Coronary artery (tissue), 2 donors: Measurements from ENCODE around the gene VAV2.

ENCODE experiments used
- DNase-seq: peaks from one replicate; pipeline ENCODE4 v3.0.0-alpha.2; 2017; ENCODE audit warnings: low spot score
- H3K27ac ChIP-seq, 2 donors: fragments of 200-600 bp; sonication (generic); one replicate each; pipeline ENCODE4 v1.5.1; 2016 to 2019
- H3K4me3 ChIP-seq: fragments of 200-600 bp; sonication (generic); 2 replicates; pipeline ENCODE4 v1.5.1; 2016; ENCODE audit warnings: mild to moderate bottlenecking, moderate library complexity
- TF ChIP-seq, protein P1 (sequence below): fragments of 200-600 bp; sonication (generic); IDR thresholded peaks from one replicate; pipeline ENCODE4 v1.5.1; 2019; ENCODE audit warnings: antibody characterized with exemption

The VAV2 gene

DNA sequence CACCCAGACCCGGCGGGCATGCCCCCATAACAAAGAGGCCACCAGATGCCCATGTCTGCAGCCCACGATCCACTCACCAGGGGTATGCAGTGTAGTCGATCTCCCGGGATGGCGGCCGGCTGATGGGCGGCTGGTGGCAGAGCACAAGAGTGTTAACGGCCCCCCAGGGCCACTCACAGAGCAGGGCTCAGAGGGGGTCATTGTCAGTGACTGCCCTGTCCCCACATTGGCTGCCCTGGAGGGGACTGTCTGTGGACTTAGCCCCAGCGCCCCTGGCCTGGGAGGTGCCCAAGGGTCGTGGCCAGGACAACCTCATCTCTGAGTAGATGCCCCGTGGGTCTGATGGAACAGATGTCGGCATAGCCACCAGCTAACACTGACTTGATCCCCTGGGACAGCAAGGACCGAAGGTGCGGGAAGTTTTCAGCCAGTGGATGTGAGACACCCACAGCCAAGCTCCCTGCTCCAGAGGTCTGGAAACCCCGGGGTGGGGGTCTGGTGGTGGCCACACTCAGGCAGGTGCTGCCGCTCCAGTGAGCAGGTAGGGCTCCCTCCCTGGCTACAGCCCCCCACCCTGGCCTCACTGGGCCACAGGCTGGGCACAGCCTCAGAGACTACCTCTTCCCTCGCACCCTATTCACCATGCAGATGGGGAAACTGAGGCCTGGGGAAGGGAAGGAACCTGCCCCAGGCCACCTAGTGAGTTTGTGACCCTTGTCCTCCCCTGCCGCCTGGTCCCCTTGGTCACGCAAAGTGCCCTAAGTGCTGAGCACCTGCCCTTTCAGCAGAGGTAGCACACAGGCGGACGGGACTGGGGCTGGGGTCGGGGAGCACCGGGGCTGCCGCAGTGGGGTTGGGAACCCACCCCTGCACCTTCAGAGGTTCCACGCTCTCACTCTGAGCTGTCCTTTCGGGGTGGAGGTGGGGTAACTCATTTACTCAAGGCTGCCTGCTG lies 215.9 kb downstream of the VAV2 start:
- no peak overlapping the region for H3K27ac ChIP-seq
- H3K4me3 ChIP-seq: no peak overlapping the region
- TF ChIP-seq, protein P1, sequence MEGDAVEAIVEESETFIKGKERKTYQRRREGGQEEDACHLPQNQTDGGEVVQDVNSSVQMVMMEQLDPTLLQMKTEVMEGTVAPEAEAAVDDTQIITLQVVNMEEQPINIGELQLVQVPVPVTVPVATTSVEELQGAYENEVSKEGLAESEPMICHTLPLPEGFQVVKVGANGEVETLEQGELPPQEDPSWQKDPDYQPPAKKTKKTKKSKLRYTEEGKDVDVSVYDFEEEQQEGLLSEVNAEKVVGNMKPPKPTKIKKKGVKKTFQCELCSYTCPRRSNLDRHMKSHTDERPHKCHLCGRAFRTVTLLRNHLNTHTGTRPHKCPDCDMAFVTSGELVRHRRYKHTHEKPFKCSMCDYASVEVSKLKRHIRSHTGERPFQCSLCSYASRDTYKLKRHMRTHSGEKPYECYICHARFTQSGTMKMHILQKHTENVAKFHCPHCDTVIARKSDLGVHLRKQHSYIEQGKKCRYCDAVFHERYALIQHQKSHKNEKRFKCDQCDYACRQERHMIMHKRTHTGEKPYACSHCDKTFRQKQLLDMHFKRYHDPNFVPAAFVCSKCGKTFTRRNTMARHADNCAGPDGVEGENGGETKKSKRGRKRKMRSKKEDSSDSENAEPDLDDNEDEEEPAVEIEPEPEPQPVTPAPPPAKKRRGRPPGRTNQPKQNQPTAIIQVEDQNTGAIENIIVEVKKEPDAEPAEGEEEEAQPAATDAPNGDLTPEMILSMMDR: no peak
- no peak for DNase-seq

DNA sequence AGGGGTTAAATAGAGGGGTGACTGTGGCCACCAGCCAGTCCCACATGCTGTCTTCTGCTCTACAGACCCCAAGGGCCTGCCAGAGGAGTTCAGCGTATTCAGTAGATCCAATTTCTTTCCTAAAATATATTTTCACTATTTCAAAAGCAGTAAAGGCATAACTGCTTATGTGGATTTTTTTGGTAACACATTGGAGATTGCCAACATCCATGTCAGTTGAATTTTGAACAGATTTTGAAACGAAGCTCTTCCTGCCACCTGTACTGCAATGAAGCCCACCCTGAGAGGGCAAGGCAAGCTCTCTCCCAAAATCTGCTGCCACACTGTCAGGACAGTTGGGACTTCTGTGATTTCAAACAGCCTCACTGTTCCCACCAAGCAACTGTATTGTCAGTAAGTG lies 216.8 kb downstream of the VAV2 start:
- no peak for DNase-seq

GRCh38 chr9:133774799-133775198 lies 217.3 kb downstream of the VAV2 start:
- H3K4me3 ChIP-seq: no peak overlapping the region
- TF ChIP-seq, protein P1: no peak
- no peak for DNase-seq
- H3K27ac ChIP-seq: no peak overlapping the region

More for the DNA sequence above, 216.8 kb downstream of the VAV2 start:
- Histone ChIP-seq H3K27ac (no peak overlapping the region), H3K4me3 (no peak overlapping the region)
- TF ChIP-seq, protein P1: no peak

DNA sequence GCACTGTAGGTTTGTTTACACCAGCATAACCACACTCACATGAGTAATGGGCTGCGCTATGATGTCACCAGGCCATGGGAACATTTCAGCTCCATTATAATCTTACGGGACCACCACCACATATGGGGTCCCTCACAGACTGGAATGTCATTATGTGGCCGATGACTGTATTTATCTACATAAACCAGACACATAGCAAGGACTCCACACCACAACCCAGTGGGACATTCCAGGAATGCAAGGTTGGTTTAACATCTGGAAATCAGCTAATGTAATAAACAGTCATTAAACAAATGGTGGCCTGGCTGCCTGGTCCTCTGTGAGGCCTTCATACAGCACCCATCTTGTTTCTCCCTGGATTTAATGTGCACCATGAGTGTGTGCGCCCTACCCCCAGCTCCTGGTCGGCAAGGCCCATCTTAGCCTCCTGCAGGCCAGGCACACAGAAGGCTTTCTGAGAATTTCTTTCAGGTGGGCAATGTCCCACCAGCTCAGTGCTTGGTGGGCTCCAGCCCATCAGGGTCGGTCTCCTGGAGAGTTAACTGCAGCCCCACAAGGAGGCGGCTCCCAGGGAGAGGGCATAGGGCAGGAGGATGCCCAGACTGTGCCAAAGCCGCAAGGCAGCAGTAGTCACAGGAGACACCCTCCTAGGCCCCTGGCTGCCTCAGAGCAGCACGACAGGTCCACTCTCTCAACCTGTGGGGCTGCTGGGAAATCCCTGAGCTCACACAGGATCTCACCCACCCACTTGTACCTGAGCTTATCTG lies 218.1 kb downstream of the VAV2 start:
- H3K27ac ChIP-seq: no peak overlapping the region
- TF ChIP-seq, protein P1: no peak
- DNase-seq: no peak
- no peak overlapping the region for H3K4me3 ChIP-seq

DNA sequence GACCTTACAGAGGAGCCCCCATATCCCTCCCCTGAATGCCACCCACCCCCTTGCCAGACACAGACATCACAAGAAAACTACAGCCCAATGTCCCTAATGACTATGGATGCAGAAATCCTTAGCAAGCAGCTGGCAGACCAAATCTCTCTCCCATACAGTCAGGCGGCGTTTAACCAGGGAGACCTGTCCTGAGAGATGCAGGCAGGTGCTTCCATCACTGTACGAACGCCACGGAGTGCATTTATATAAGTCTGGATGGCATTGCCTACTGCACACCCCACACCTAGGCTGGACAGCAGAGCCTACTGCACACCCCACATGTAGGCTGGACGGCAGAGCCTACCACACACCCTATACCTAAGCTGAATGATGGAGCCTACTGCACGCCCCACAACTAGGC lies 219.5 kb downstream of the VAV2 start:
- TF ChIP-seq, protein P1: no peak
- H3K4me3 ChIP-seq: no peak overlapping the region
- peak; percentile 19 for DNase-seq

GRCh38 chr9:133771486-133772482 lies 220.3 kb downstream of the VAV2 start:
- peak; percentile 62 for DNase-seq
- Histone ChIP-seq H3K4me3 (no peak overlapping the region), H3K27ac (no peak overlapping the region)
- TF ChIP-seq, protein P1: no peak

More for the DNA sequence above, 219.5 kb downstream of the VAV2 start:
- H3K27ac ChIP-seq: no peak overlapping the region
